NCI-H748 (cell line): ENCODE results near the gene RNF182.
"Not testable (repeated sequence)": the region's sequence is repeated elsewhere in the genome, so short reads cannot be mapped to it uniquely, and the experiment has no call there.

Experiments used
- DNase-seq: peaks from one replicate; lab custom pipeline; 2025; ENCODE audit not compliant: unreplicated experiment; lab: John Stamatoyannopoulos, UW

The RNF182 gene

GRCh38 chr6:13924949-13925881 lies at the start of gene RNF182:
Gene RNF182, plus strand, starts transcription at chr6:13924952. Its CDS starts 52,168 bp downstream, at chr6:13977120.
- peak; percentile 82 for DNase-seq

GRCh38 chr6:13877051-13877450 lies 47.7 kb upstream of the RNF182 start:
- DNase-seq = no peak

DNA sequence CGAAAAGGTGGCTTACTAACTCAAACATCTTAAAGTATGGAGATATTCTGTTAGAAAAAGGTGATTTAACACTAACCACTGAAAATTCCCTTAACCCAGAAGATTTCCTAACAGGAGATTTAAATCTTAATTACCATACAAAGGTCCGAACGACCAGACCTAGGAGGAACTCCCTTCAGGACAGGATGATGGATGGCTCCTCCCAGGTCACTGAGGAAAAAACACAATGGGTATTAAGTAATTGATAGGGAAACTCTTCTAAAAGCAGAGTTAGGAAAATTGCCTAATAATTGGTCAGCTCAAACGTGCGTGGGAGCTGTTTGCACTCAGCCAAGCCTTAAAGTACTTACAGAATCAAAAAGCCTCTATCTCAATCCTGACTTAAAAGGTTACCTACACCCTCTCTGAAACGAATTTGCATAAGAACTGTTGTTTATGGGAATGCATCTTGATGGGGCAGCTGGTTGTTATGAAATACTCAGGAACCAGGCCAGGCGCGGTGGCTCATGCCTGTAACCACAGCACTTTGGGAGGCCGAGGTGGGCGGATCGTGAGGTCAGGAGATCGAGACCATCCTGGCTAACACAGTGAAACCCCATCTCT lies 44.6 kb upstream of the RNF182 start:
- DNase-seq = not testable (repeated sequence)

DNA sequence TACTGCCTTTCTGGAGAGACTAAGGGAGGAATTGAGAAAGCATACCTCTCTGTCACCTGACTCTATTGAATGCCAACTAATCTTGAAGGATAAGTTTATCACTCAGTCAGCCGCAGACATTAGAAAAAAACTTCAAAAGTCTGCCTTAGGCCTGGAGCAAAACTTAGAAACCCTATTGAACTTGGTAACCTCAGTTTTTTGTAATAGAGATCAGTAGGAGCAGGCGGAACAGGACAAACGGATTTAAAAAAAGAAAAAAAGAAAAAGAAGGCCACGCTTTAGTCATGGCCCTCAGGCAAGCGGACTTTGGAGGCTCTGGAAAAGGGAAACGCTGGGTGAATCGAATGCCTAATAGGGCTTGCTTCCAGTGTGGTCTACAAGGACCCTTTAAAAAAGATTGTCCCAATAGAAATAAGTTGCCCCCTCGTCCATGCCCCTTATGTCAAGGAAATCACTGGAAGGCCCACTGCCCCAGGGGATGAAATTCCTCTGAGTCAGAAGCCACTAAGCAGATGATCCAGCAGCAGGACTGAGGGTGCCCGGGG lies 43.1 kb upstream of the RNF182 start:
- DNase-seq = no peak

DNA sequence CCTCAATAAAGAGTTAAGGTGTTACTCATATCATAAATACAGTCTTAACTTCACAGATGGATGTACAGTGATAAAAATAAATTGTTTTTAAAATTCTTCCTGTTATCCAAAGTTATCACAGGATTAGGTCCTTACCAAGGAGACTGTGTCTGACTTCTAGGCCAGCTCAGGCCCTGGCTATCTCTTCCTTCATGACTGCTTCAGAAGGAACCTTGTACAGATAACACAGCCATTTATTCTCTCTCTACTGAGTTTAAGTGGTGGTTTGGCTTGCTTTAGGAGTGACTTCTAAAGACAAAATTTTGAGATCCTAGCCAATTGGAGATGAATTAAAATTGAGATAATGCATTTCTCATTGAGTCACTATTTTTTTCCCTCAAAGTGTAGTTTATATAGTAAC lies 40.8 kb upstream of the RNF182 start:
- no peak for DNase-seq

GRCh38 chr6:13884397-13884796 lies 40.4 kb upstream of the RNF182 start:
- no peak for DNase-seq

DNA sequence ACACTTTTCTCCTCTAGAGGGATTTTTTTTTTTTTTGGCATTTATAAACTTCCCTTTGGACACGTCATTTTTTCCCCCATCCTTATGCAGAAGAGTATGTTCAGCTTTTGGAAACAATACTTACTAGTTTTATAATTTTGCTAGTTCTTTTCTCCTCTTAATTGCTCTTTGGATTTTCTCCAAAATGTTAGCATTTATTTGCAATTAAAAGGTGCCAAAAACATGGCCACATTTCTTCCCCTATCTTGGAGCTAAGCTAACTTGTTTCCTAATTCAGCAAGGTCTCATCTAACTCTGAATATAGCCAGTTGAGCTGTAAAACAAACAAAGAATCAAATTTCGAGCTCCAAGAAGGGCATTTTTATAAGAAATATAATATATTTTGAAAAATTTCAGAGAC lies 39.2 kb upstream of the RNF182 start:
- DNase-seq = no peak

DNA sequence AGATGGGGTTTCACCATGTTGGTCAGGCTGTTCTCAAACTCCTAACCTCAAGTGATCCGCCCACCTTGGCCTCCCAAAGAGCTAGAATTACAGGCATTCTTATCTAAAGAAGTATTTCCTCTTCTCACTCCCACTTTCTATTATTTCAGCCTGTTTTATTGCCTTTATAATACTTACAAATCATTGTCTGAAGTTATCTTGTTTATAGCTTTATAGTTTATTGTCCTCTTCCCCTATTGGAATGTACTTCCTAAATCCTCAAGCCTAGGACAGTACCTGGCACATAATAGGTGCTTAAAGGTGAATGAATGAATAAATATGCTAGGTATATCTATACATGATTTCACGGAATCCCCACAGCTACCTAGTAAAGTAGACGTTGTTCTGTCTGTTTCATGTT lies 37.8 kb upstream of the RNF182 start:
- no peak for DNase-seq

- DNase-seq = no peak
Measured at GRCh38 chr6:13892017-13892645, 32.6 kb upstream of the RNF182 start.

GRCh38 chr6:13902922-13903321 lies 21.8 kb upstream of the RNF182 start:
- DNase-seq = no peak

DNA sequence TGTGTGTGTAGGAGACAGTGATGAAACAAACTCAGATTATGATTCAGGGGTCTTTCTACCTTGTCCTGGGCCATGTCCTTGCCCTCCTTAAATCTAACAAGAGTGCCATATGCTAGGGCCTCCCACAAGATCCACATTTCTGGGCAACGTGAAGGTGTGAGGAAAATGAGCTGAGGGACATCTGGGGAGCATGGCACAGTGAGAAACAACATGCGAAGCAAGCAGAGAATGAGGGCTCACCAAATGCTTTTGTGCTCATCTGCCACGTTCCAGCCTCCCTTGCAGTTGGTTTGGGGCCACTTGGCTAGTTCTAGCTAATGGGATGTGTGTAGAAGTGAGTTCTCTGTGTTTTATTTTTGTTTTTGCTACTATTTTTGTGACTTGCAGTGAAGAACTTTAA lies 21.4 kb upstream of the RNF182 start:
- DNase-seq = no peak

GRCh38 chr6:13907001-13907350 lies 17.8 kb upstream of the RNF182 start:
- DNase-seq = no peak

GRCh38 chr6:13907614-13908215 lies 17.0 kb upstream of the RNF182 start:
- DNase-seq = no peak

GRCh38 chr6:13908955-13909381 lies 15.8 kb upstream of the RNF182 start:
- DNase-seq = peak; percentile 88

DNA sequence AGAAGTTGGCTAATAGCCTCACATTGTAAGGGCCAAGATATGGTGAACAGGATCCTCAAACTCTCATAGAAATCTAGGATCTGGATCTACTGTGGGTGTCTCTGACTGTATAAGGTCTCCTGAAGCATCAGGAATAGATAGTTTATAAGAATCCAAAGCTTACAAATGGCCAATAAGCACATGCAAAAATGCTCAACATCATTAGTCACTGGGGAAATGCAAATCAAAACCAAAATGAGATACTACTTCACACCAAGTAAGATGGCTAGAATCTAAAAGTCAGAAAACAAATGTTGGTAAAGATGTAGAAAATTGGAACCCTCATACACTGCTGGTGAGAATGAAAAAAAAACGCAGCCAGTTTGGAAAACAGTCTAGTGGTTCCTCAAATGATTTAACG lies 14.3 kb upstream of the RNF182 start:
- DNase-seq = no peak

DNA sequence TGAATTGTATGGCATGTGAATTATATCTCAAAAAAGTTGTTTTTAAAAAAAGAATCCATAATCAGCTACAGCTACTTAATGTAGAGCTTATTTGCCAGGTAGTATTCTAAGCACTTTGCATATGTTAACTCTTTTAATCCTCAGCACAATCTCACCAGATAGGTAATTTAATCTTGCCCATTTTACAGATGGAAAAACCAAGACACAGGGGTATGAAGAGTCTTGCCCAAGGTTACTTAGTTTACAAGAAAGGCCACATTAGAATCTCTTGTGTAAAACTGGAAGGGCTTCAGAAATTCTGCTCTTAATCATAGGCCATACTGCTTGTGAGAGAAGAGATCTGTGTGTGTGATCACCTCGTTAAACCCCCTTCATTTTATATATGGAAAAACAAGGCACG lies 13.4 kb upstream of the RNF182 start:
- no peak for DNase-seq

GRCh38 chr6:13913226-13914001 lies 11.3 kb upstream of the RNF182 start:
- DNase-seq = no peak

DNA sequence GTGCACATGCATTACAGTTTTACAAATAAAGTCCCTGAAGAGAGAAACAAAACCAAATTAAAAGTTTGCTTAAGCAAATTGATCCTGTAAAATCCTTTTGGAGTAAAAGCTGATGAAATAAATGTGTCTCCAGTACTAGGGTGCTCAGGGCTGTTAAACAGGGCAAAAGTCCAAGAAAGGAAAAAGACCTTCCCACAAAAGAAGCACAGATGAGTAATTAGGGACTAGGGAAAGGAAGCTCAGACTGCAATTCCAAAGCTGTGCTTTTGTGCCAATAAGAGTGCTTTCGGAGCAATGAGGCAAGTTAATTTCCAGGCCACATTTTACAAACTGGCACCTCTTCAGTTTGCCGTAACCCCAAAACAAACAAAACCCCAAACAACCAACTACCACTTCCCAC lies 10.4 kb upstream of the RNF182 start:
- DNase-seq = no peak

GRCh38 chr6:13915561-13916229 lies 9.1 kb upstream of the RNF182 start:
- no peak for DNase-seq
